Measurements from ENCODE around the gene PPFIBP2. TPM values are rescaled to one million over a fixed set of nuclear protein-coding genes. Genes with fewer than 3 reads are reported as not detected.

The PPFIBP2 gene
- polyA plus RNA-seq (2011; rRNA removed) (20.6 and 29.9 TPM in 2 replicates), polyA minus RNA-seq (2011; rRNA and poly(A)+ RNA removed) (51.1 and 59.2 TPM in 2 replicates)

- peak within 1 kb of the TSS; percentile 67 for H3K4me3 ChIP-seq (ENCODE audit: low read depth, low read length)
- peaks cover 4% of the 10 kb centered on the region for H3K27me3 ChIP-seq (ENCODE audit: control insufficient read depth, insufficient read depth, low read length)
- CTCF ChIA-PET, result interaction anchor here (0.6 to 7.1 kb wide), 36 partner anchors 8 to 214 kb away, joined by 3 to 48 read pairs (median 4); partner anchors contain the start of gene OLFML1
- TF ChIP-seq CTCF (IDR thresholded peaks at IDR 0.05; ENCODE audit: insufficient read depth, low read depth, low read length), result peak; percentile 76
- no peak for DNase-seq (ENCODE audit: low read depth)
- H3K36me3 ChIP-seq (ENCODE audit: control insufficient read depth, insufficient read depth, low read length), result no peaks in the 10 kb centered on the region
- POLR2A ChIA-PET, result no interaction called here
These were observed at the start of gene PPFIBP2 for GRCh38 chr11:7513234-7514098. PPFIBP2 (plus strand) TSS chr11:7513999; CDS start chr11:7549476, 35,477 bp downstream.

- CTCF ChIA-PET, result interaction anchor here (1.2 kb wide), 1 partner anchor 12 kb away, joined by 5 read pairs; no protein-coding TSS in a partner anchor
These were observed 46.1 kb upstream of the PPFIBP2 start for GRCh38 chr11:7467652-7468051.

GRCh38 chr11:7469351-7469865, 44.4 kb upstream of the PPFIBP2 start:
- no peak for DNase-seq (ENCODE audit: low read depth)
- ChIA-PET CTCF (no interaction called here), POLR2A (no interaction called here)
- Histone ChIP-seq H3K4me3 (ENCODE audit: low read depth, low read length) (no peak overlapping the region), H3K36me3 (ENCODE audit: control insufficient read depth, insufficient read depth, low read length) (no peaks in the 10 kb centered on the region), H3K27me3 (ENCODE audit: control insufficient read depth, insufficient read depth, low read length) (peaks cover 2% of the 10 kb centered on the region; the same call in 1 of the 2 replicates)
- TF ChIP-seq CTCF (IDR thresholded peaks at IDR 0.05; ENCODE audit: insufficient read depth, low read depth, low read length), result no peak

More at GRCh38 chr11:7467652-7468051, 46.1 kb upstream of the PPFIBP2 start:
- TF ChIP-seq CTCF (IDR thresholded peaks at IDR 0.05; ENCODE audit: insufficient read depth, low read depth, low read length), result no peak
- Histone ChIP-seq H3K4me3 (ENCODE audit: low read depth, low read length) (no peak overlapping the region), H3K27me3 (ENCODE audit: control insufficient read depth, insufficient read depth, low read length) (peaks cover 2% of the 10 kb centered on the region; the same call in 1 of the 2 replicates), H3K36me3 (ENCODE audit: control insufficient read depth, insufficient read depth, low read length) (no peaks in the 10 kb centered on the region)
- DNase-seq (ENCODE audit: low read depth), result no peak
- POLR2A ChIA-PET, result no interaction called here

- Histone ChIP-seq H3K4me3 (ENCODE audit: low read depth, low read length) (no peak overlapping the region), H3K36me3 (ENCODE audit: control insufficient read depth, insufficient read depth, low read length) (no peaks in the 10 kb centered on the region), H3K27me3 (ENCODE audit: control insufficient read depth, insufficient read depth, low read length) (peaks cover 2% of the 10 kb centered on the region; the same call in 1 of the 2 replicates)
- ChIA-PET CTCF (no interaction called here), POLR2A (no interaction called here)
- DNase-seq (ENCODE audit: low read depth), result no peak
- TF ChIP-seq CTCF (IDR thresholded peaks at IDR 0.05; ENCODE audit: insufficient read depth, low read depth, low read length), result no peak
These were observed 42.7 kb upstream of the PPFIBP2 start for GRCh38 chr11:7471071-7471470.

GRCh38 chr11:7473717-7474116, 40.1 kb upstream of the PPFIBP2 start:
- TF ChIP-seq CTCF (IDR thresholded peaks at IDR 0.05; ENCODE audit: insufficient read depth, low read depth, low read length), result no peak
- Histone ChIP-seq H3K27me3 (ENCODE audit: control insufficient read depth, insufficient read depth, low read length) (peaks cover 2% of the 10 kb centered on the region; the same call in 1 of the 2 replicates), H3K4me3 (ENCODE audit: low read depth, low read length) (no peak overlapping the region), H3K36me3 (ENCODE audit: control insufficient read depth, insufficient read depth, low read length) (no peaks in the 10 kb centered on the region)
- DNase-seq (ENCODE audit: low read depth), result no peak
- ChIA-PET POLR2A (no interaction called here), CTCF (interaction anchor here (2.4 kb wide), 1 partner anchor 12 kb away, joined by 4 read pairs; the partner anchor contains the start of gene OLFML1)
